SK-N-SH treated with all-trans-retinoic acid at 6 μM for 48 hours (cell line): ENCODE data around the gene OR52W1.

Source experiments
- GLIS3 ChIP-seq: fragments of 250-450 bp; sonication (Bioruptor Pico); IDR thresholded peaks from 2 replicates; pipeline ENCODE4 v1.5.0; 2020; ENCODE audit warnings: mild to moderate bottlenecking, moderate library complexity
- ZFP3 ChIP-seq: fragments of 250-450 bp; sonication (Bioruptor Pico); IDR thresholded peaks from 2 replicates; pipeline ENCODE4 v1.5.0; 2020; ENCODE audit warnings: mild to moderate bottlenecking, moderate library complexity

DNA sequence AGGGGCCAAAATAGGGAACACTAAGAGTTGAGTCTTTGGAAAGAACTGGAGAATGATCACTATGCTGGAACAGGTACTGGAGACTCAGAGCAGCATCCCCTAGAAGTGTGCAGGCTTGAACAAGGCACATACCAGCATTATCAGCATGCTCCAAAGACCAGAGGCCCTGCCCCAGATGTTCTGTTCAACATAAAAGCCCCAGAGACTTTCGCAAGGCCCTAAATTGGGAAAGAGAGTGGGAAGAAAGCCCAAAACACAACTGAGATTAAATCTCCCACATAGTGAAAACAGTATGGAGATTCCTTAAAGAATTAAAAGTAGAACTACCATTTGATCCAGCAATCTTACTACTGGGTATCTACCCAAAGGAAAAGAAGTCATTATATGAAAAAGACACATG lies 49.2 kb downstream of the OR52W1 start:
- no peak for TF ChIP-seq GLIS3 (CRISPR knock-in tag)
- no peak for TF ChIP-seq ZFP3
